KMS-11 (cell line): ENCODE data around the gene LCA5.

Experiments
- H2AFZ ChIP-seq: fragments of 200-600 bp; sonication (generic); 2 replicates; pipeline ENCODE4 v1.6.1; 2016; ENCODE audit warnings: antibody characterized with exemption, mixed run types, low read depth
- H3K27ac ChIP-seq: fragments of 200-600 bp; sonication (generic); 2 replicates; pipeline ENCODE4 v1.6.1; 2016; ENCODE audit warnings: mild to moderate bottlenecking, mixed run types
- H3K27me3 ChIP-seq: fragments of 200-600 bp; sonication (generic); 2 replicates; pipeline ENCODE4 v1.6.1; 2017; ENCODE audit warnings: mild to moderate bottlenecking, low read depth, mixed run types, moderate library complexity; ENCODE audit not compliant: insufficient read depth
- H3K36me3 ChIP-seq: fragments of 200-600 bp; sonication (generic); 2 replicates; pipeline ENCODE4 v1.6.1; 2017; ENCODE audit warnings: mild to moderate bottlenecking, mixed run types; ENCODE audit not compliant: insufficient read depth
- H3K4me1 ChIP-seq: fragments of 200-600 bp; sonication (generic); 2 replicates; pipeline ENCODE4 v1.6.1; 2016; ENCODE audit warnings: mild to moderate bottlenecking, low read depth, mixed run types; ENCODE audit not compliant: poor library complexity, severe bottlenecking
- H3K4me2 ChIP-seq: fragments of 200-600 bp; sonication (generic); 2 replicates; pipeline ENCODE4 v1.7.0; 2016; ENCODE audit warnings: mild to moderate bottlenecking, mixed run types
- H3K4me3 ChIP-seq: fragments of 200-600 bp; sonication (generic); IDR thresholded peaks from 2 replicates; pipeline ENCODE4 v1.6.1; 2017; ENCODE audit warnings: low read depth, low read length, mixed read lengths; ENCODE audit not compliant: insufficient read depth
- H3K79me2 ChIP-seq: fragments of 200-600 bp; sonication (generic); 2 replicates; pipeline ENCODE4 v1.6.1; 2016; ENCODE audit warnings: low read depth, mixed run types; ENCODE audit not compliant: insufficient read depth
- H3K9ac ChIP-seq: fragments of 200-600 bp; sonication (generic); 2 replicates; pipeline ENCODE4 v1.6.1; 2016; ENCODE audit warnings: mild to moderate bottlenecking, mixed run types
- H4K20me1 ChIP-seq: fragments of 200-600 bp; sonication (generic); 2 replicates; pipeline ENCODE4 v1.6.1; 2016; ENCODE audit warnings: mild to moderate bottlenecking, mixed run types; ENCODE audit not compliant: insufficient read depth
- CTCF ChIP-seq: fragments of 200-600 bp; sonication (generic); conservative IDR thresholded peaks from 2 replicates; pipeline ENCODE4 v1.6.1; 2017; ENCODE audit warnings: low read depth, mild to moderate bottlenecking, antibody characterized with exemption, low read length, moderate library complexity, mixed read lengths

LCA5 gene

DNA sequence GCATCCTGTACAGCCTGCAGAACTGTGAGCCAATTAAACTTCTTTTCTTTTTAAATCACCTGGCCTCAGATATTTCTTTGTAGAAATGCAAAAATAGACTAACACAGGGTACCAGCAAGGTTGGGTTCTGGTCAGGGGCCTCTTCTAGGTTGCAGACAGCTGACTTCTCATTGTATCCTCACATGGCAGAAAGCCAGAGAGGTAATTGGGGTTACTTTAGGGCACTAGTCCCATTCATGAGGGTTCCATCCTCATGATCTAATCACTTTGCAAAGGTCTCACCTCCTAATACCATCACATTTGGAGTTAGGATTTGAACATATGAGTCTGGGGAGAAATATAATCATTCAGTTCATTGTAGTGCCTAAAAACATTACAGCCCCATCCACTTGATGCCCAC, 101.5 kb downstream of the LCA5 start:
- Histone ChIP-seq H3K4me1 (no peaks in the 10 kb centered on the region), H3K4me3 (no peak overlapping the region), H3K79me2 (no peaks in the 10 kb centered on the region), H2AFZ (no peak overlapping the region), H3K36me3 (no peaks in the 10 kb centered on the region), H4K20me1 (no peaks in the 10 kb centered on the region), H3K27me3 (no peaks in the 10 kb centered on the region), H3K27ac (no peak overlapping the region), H3K4me2 (no peak overlapping the region), H3K9ac (no peak overlapping the region)
- TF ChIP-seq CTCF = no peak
